ENCODE results near the gene FAM227B.

The FAM227B gene

GRCh38 chr15:49439678-49440395, 180.8 kb downstream of the FAM227B start:
- CTCF ChIA-PET, result interaction anchor here (1.7 kb wide), 1 partner anchor 26 kb away, joined by 4 read pairs; no protein-coding TSS in a partner anchor
- DNase-seq (ENCODE audit: extremely low spot score), result no peak
- TF ChIP-seq CTCF (IDR thresholded peaks at IDR 0.05; ENCODE audit: control extremely low read depth, extremely low read depth, low read depth, missing control alignments), result no peak
- POLR2A ChIA-PET, result no interaction called here

GRCh38 chr15:49438962-49439631, 181.5 kb downstream of the FAM227B start:
- TF ChIP-seq CTCF (IDR thresholded peaks at IDR 0.05; ENCODE audit: control extremely low read depth, extremely low read depth, low read depth, missing control alignments), result no peak
- ChIA-PET POLR2A (no interaction called here), CTCF (interaction anchor here (1.1 to 1.7 kb wide), 3 partner anchors 17 to 25 kb away, joined by 3 to 4 read pairs (median 4); no protein-coding TSS in a partner anchor)
- no peak for DNase-seq (ENCODE audit: extremely low spot score)

DNA sequence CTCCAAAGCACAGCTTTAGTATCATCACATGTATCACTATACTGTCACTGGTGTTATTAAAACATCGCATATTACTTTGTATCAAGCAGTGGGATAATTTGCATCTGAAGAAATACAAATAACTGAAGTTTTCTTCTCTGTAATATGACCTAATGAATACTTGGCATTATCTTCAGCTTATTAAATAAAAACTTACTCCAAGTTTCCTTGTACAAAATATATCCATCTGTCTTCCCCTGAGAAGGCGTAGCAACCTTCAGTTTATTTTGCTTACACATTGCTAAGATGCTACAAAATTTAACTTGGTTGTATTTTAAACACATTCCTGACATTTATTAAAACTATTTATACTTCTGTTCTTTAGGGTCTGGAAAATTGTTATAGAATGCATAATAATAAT, 183.9 kb downstream of the FAM227B start:
- no peak for TF ChIP-seq CTCF (IDR thresholded peaks at IDR 0.05; ENCODE audit: control extremely low read depth, extremely low read depth, low read depth, missing control alignments)
- CTCF ChIA-PET, result no interaction called here
- POLR2A ChIA-PET, result no interaction called here
- DNase-seq (ENCODE audit: extremely low spot score), result no peak

DNA sequence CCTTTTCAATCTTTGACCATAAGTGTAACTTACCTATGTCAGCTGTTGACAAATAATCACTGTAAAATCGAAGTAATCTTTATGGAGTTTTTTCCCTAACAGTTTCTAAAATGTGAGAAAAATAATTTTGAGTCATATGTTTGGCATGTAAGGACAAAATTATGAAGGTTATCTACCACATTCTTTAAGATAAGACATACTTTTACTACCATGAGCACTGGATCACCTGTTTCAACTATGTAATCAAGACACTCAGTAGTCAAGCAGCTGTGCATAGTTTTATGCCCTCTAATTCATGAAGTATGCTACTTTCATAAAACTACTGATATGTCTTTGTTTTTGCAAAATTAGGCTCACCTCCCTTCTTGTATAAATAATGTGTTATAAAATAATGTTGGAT, 185.4 kb downstream of the FAM227B start:
- POLR2A ChIA-PET, result no interaction called here
- TF ChIP-seq CTCF (IDR thresholded peaks at IDR 0.05; ENCODE audit: control extremely low read depth, extremely low read depth, low read depth, missing control alignments), result no peak
- CTCF ChIA-PET, result no interaction called here
- no peak for DNase-seq (ENCODE audit: extremely low spot score)

- no peak for TF ChIP-seq CTCF (IDR thresholded peaks at IDR 0.05; ENCODE audit: control extremely low read depth, extremely low read depth, low read depth, missing control alignments)
- ChIA-PET CTCF (interaction anchor here (1.0 to 1.4 kb wide), 3 partner anchors 12 to 574 kb away, joined by 3 to 4 read pairs (median 3); no protein-coding TSS in a partner anchor), POLR2A (no interaction called here)
- DNase-seq (ENCODE audit: extremely low spot score), result no peak
Measured at GRCh38 chr15:49430046-49430445, 190.6 kb downstream of the FAM227B start.

GRCh38 chr15:49428409-49429095, 192.1 kb downstream of the FAM227B start:
- DNase-seq (ENCODE audit: extremely low spot score), result no peak
- ChIA-PET POLR2A (no interaction called here), CTCF (interaction anchor here (1.4 kb wide), 1 partner anchor 10 kb away, joined by 3 read pairs; no protein-coding TSS in a partner anchor)
- no peak for TF ChIP-seq CTCF (IDR thresholded peaks at IDR 0.05; ENCODE audit: control extremely low read depth, extremely low read depth, low read depth, missing control alignments)
